CD4-positive, alpha-beta T cell treated with Interleukin-2 at 100 ng/mL for 4 hours (primary cell): Measurements from ENCODE around the gene FRAS1.
"Not testable (repeated sequence)": the region's sequence is repeated elsewhere in the genome, so short reads cannot be mapped to it uniquely, and the experiment has no call there.

Experiments
- DNase-seq: peaks from one replicate; pipeline ENCODE4 v3.0.0-alpha.2; 2020; ENCODE audit warnings: low spot score

FRAS1 gene

DNA sequence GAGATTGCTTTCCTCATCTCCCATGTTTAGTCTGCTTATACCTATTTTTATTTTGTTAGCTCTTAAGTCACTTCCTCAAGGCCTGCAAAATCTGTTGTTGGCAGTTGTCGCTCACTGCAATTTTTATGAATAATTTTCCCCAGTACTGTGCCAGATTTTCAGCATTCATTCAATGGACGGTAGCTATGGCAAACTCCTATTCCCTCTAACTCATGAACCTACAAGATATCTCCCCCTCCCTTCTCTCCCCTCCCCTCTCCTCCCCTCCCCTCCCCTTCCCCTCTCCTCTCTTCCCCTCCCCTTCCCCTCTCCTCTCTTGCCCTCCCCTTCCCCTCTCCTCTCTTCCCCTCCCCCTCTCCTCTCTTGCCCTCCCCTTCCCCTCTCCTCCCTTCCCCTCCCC, 160.4 kb downstream of the FRAS1 start:
- no peak for DNase-seq

DNA sequence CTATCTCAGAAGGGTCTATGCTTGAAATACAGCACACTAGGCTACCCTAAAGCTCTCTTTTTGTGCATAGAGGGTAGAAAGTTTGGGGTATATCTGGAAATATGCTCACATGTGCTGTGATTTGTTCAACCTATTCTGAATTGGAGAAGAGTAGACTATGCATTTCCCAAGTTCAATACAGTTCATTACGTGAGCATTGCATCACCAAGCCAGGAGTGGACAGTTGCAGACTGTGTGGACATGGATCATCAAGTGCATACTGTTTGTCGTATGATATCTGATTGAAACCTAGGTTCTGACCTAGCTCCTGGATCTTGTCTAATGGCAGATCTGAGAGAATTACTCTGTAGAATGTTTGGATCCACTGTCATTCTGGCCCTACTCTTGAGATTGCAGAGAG, 161.1 kb downstream of the FRAS1 start:
- no peak for DNase-seq

DNA sequence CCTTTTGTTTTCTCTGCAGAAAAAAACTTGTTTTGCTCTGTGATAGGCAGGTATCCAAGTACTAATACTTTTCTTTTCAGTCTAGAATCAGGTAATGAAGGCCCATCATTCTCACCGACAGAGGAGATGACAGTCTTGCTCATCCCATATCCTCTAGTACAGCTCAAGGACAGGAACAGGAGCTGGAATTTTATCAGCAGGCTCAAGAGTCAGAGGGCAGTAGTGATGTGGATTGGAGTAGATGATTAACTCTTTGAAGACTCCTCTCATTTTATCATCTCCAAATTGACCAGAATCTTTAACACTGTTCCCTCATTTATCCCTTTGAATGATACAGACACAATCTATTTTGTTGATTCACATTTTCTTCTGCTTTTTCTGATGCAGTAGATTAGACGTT, 162.7 kb downstream of the FRAS1 start:
- no peak for DNase-seq

DNA sequence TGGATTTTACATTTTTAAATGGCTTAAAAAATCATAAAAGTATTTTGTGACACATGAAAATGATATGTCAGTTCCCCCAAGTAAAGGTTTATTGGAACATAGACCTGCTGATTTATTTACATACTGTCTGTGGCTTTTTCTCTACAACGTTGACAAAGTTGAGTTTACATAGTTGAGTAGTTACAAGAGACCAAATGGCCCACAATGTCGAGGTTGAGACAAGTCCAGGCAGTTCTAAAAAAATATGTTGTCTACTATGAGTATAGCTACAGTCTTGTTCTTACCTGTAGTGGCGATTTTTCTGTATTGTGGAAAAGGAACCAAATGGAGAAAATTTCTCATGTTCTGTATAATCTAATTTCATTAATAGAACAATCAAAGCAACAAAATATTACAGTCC, 163.2 kb downstream of the FRAS1 start:
- DNase-seq: no peak

DNA sequence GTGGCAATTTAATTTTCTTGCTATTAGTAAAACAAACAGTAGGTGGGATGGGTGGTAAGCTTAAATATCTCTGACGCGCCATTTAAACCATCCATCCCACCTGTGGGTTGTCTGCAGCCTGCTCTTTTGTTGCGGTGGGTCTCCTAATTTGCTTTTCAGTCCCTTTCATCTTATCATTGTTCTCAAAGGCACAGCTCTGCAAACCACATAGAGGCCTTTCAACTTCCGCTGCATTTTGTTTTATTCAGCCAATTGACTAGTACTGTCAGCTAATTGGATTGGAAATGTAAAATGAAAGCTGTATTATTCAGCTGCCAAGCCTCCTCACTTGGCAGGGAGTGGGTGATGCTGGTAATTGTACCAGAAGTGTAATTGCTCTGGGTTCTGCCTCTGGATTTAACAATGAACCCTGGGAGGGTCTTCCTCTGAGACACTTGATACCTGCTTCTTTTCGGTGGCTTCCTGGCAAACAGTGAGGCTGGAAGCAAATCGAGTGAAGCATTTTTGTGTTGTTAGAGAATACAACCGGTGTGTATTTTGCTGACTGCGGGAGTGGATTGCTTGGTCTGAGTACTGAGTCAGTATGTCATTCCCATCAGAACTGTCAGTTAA, 165.6 kb downstream of the FRAS1 start:
- no peak for DNase-seq

DNA sequence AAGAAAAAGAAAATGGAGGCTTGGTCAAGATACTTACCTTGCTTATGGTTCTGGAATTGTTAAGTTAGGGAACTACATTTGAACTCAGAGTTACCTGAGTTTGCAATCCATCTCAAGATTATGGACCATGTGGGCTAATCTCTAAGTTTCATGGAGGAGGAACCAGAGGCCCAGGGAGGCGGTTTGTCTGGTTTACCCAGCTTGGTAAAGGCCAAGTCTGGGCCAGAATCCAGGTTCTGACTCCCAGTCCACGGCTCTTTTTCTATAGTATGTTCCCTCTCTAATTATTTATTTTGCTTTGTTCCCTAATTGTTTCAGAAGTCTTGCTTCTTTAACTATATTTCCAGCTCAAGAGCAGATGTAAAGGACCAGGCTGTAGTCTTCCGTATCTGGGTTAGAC, 168.1 kb downstream of the FRAS1 start:
- no peak for DNase-seq

DNA sequence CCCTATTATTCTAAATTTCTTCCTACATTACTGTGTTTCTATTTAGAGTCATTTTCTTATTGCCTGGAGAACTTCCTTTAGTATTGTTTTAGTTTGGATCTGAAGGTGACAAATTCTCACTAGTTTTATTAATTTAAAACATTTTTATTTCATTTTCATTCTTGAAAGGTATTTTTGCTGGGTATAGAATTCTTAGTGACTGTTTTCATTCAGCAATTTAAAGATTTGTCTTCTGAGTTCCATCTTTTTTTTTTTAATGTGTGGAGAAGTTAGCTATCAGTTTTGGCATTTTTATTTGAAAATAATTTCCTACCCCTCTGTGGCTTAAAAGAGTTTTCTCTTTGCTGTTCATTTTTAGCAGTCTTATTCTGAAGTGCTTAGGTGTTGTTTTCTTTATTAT, 169.2 kb downstream of the FRAS1 start:
- no peak for DNase-seq

DNA sequence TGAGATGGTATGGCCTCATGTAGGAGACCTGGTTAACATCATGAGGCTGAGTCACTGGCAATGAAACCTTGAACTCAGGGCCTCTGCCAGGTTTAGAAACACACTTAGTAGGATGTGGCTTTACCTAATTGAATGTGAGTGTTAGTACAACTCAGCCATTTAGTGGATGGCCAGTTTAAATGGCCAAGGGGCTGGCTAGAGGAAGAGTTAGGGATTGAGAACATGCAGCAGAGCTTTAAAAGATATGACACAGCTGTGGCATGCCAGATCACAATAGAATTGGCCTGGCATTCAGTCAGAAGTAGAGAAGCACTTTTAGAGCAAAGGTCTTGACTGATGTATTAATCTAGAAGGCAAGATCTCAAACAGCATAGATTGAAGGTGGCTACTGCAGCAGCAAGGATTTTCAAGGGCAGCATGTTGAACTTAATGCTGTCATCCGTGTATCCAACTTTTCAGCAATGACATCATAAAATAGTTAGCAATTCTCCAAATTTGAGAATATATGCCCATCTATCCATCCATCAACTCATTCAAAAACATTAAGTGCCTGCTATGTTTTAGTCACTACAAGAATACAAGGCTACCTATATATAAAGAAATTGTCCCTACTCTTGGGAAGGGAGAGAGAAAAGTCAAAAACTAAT, 170.4 kb downstream of the FRAS1 start:
- DNase-seq: no peak

DNA sequence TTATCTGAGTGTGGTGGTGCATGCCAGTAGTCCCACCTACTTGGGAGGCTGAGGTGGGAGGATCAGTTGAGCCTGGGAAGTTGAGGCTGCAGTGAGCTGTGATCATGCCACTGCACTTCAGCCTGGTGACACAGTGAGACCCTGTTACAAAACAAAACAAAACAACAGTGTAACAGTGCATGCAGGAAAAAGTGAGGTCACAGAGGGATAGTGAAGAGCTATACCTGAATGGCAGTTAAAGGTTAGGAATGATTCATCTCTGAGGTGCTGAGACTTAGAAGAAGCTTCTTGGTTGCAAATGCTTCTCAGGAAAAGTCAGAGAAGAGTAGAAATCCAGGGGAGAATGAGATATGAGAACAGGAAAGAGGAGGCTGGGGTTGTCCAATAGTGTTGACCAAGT, 178.7 kb downstream of the FRAS1 start:
- no peak for DNase-seq

DNA sequence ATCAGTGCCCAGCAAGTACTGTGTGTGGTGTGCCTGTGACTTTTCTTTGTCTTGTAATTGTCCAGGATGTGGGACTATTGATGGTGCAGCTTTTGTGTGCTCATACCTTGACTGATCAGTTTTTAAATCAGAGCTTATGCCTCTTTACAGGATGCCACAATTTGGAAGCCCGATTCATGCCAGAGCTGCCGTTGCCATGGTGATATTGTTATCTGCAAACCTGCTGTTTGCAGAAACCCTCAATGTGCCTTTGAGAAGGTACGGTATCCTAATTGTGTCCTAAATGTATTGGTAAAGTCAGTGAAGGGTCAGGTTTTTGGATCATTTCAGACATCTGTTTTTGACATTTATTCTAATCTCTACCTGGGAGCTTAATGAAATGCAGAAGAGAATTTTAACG, 180.2 kb downstream of the FRAS1 start:
- DNase-seq: no peak

DNA sequence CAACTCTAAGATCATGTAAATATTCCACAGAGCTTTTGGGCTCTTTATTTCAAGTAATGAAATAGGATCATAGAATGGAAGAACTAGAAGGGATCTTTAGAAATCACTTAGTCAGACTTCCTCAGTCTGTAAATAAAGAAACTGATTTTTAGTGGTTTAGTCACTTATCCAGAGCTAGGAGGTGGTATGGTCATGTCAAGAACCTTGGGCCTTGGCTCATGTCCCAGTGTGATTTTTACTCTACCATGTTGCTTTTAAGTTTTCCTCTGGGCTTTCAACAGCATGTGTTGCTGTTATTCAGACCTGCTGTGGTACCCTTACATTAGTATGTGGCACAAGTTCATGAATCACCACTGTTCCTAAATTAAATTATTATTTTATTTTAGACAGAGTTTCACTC, 184.9 kb downstream of the FRAS1 start:
- DNase-seq: no peak

DNA sequence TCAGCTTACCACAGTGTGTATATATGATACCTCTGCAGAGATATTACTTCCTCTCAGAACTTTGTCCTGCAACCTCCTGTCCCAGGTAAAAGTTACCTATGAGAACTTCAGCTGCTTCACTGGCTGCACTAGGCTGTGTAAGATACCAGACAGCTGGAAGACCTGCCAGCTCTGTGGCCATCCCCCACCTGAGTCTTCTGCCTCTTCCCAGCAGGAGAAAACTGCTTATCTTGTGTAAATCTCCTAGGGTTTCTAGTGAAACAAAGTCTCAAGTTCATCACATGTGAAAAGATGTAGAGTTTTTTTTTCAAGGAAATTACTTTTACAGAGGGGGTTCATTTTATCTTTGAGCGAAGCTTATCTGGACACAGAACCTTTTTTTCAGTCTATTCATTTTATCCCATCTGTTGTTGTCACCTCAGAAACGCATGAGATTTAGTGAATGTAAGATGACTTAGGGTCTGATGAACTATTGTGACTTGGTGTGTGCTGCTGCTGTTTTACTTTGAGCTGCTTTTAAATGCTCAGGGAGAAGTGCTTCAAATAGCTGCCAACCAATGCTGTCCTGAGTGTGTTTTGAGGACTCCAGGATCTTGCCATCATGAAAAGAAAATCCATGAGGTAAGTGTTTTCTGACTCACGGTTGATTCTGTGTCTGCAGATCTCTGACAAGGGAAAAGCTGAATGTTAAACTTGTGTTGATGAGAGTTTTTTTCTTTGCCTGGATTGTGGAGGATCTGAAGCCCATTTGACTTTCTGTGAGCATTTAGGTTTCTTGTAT, 187.8 kb downstream of the FRAS1 start:
- DNase-seq: no peak

DNA sequence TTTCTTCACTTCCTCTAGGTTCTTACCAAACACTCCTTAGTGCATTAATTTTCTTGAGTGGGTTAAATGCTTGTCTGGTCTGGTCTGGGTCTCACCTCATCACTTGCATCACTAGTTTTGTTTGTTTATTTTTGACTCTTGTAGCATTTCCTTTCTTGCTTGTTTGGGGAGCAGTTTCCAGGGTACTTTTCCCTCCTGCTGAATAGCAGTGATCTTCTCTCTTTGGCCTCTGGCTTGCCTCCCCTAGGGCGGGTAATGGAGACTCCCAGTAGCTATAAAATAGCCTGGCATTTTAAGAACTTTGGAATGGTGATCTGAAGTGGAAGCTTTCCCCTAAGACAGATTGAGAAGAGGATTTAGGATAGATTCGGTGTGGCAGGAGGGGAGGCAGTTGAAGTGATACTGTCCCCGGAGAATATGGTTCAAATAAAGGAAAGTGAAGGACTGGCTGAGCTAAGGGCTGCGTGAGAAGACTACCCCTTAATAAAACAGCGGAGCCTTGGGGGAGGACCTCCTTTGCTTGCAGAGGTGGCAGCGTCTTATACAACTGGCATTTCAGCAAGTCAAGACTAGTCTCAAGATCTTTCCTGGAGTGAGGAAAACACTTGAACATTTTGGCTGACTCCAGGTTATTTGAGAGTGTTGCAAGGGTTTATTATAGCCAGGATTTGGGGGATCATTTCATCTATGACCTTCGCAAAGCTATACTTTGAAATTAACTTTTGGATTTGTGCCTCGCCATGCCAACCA, 190.6 kb downstream of the FRAS1 start:
- no peak for DNase-seq

DNA sequence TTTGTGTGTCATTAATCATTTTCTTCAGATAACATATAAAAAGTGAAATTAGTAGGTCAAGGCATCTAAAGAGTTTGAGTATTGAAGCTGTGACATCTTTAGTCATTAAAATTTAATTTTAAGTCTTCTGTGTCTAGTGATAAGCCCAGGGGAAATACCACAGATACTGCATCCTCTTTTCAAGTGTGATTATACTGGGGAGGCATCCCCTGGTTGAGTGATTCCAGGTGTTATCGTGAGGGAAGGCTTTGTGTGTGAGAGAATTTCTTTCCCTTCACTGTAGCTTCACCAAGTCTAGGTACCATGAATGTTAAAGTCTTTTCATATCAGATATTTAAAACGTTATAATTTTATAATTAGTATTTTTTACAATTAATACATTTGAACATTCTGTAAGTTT, 193.4 kb downstream of the FRAS1 start:
- no peak for DNase-seq

DNA sequence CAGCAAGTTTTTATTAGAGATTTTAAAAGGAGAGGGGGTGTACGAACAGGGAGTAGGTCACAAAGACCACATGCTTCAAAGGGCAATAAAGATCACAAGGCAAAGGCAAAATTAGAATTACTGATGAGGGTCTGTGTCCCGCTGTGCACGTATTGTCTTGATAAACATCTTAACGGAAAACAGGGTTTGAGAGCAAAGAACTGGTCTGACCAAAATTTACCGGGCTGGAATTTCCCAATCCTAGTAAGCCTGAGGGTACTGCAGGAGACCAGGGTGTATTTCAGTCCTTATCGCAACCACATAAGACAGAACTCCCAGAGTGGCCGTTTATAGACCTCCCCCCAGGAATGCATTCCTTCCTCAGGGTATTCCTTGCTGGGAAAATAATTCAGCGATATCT, 195.7 kb downstream of the FRAS1 start:
- not testable (repeated sequence) for DNase-seq

DNA sequence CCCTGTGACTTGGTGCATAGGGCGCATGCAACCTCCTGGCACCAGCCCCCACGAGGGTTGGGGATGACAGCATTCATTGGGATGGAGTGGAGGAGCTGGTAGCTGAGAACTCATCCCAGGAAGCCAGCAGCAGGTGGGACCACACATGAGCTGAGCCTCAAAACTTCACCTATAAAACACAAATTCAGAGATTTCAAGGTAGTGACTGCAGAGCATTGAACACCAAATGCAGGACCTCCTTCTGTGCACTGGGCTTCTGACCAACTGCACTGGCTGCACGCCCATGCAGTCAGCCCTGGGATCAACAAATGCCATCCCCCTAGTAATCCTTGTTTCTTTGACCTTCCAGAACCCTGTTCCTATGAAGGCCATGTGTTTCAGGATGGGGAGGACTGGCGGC, 197.8 kb downstream of the FRAS1 start:
- no peak for DNase-seq

DNA sequence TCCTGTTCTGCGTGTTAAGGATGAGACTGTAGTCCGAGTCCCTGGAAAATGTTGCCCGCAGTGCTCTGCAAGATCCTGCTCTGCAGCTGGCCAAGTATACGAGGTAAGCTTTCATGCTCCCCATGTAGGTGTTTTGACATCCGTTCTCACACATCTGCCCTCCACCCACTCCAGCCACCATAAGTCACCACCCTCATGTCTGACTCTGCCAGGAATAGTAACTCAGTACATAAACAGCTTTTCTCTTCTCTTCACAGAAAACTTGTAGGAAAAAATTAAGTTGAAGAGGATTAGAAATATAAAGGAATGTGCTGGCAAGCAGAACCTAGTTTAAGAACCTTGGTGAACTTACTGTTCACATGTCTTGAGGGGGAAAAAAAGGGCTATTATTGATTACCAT, 207.9 kb downstream of the FRAS1 start:
- no peak for DNase-seq

DNA sequence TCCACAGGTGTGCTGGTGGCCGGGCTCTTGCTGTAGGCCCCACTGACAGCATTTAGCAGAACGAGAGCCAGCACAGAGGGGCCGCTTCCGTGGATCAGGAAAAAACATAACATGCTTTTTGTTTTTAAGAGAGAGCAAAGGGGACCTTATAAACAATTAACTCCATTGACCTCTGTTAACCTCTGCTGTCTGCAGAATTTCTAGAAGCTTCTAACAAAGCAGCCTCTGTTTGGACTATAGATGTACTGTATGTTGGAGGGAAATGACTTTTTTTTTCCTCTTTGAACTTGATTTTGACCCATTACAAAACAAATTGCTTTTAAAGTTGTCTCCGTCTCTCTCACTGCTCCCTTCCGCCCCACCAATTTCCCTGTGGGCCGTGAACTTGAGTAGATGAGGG, 210.7 kb downstream of the FRAS1 start:
- no peak for DNase-seq

DNA sequence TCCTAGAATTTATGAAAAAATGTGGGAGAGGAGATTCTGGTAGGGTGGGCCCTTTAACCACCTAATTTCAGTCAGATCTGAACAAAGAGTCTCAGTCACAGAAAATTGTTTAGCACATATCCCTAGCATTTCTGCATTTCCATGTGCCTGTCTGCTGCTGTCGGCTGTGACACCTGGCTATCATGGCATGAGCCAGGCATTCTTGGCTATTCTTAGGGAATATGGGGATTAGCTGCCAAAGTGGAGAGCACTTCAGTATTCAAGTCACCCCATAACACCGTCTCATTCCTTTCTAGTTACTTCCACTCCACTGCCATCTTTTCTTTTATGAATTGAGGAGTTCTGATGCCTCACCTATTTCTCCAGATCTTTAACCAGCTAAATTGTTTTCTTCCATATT, 211.5 kb downstream of the FRAS1 start:
- no peak for DNase-seq

DNA sequence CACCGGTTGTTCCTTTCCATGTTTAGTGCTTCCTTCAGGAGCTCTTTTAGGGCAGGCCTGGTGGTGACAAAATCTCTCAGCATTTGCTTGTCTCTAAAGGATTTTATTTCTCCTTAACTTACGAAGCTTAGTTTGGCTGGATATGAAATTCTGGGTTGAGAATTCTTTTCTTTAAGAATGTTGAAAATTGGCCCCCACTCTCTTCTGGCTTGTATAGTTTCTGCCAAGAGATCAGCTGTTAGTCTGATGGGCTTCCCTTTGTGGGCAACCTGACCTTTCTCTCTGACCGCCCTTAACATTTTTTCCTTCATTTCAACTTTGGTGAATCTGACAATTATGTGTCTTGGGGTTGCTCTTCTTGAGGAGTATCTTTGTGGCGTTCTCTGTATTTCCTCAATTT, 218.3 kb downstream of the FRAS1 start:
- not testable (repeated sequence) for DNase-seq

DNA sequence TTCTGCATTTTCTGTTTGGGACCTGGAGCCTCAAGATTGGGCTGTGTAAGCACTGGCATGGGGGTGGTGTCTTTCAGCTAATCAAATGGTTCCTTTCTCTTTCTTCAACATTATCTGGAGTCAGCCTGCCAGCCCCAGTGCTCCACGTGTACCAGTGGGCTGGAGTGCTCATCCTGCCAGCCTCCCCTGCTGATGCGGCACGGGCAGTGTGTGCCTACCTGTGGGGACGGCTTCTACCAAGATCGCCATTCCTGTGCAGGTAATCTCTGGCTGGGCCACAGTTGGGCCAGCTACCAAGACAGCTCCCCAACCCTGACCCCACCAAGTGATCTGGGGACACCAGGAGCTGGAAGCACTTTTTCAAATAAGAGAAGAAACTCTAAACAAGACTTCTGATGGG, 229.2 kb downstream of the FRAS1 start:
- DNase-seq: no peak

DNA sequence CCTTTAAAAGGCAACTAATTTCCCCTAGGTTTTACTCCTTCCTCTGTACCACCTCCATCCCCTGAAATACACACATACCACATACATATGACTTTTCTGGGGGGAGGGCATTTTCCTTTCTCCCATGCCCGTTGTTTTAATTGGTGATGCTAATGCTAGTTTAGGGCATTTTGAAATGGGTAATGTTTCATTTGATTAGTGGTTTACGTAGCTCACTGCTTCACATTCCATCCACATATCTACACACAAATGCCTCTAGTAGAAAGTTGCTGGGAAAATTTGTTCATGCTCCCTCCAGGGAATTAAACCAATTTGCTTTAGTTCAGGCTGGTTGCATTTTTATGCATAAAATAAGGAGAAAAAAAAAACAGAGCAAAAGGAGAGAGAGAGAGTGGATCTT, 231.2 kb downstream of the FRAS1 start:
- no peak for DNase-seq

DNA sequence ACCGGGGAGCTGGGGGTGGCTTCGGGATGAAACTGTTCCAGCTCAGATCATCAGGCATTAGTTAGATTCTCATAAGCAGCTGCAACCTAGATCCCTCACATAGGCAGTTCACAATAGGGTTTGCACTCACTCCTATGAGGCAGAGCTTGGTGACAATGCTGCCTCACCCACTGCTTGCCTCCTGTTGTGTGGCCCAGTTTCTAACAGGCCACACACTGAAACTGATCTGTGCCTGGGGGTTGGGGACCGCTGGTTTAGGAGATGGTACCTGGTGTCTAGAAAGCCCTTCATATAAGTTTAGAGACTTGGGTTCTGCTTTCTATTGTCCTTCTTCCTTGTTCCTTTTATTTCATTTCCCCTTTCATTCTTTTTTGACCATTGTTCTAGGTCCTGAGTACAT, 234.2 kb downstream of the FRAS1 start:
- no peak for DNase-seq
